Amygdala (tissue), 56 donors: ENCODE results near the gene RETSAT.
"Not testable (repeated sequence)": the region's sequence is repeated elsewhere in the genome, so short reads cannot be mapped to it uniquely, and the experiment has no call there.

Source experiments
- DNase-seq, 56 donors: peaks; one replicate each; lab custom pipeline; 2025; lab: John Stamatoyannopoulos, UW

RETSAT gene

DNA sequence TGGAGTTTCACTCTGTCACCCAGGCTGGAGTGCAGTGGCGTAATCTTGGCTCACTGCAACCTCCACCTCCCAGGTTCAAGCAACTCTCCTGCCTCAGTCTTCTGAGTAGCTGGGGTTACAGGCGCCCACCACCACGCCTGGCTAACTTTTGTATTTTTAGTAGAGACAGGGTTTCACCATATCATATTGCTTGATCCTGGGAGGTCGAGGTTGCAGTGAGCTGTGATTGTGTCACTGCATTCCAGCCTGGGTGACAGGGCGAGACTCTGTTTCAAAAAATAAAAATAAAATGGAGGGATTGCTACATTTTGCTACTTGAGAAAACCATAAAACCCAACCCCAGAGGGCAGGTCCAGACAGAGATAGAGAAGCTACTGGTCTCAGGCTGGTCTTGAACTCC lies 28.8 kb upstream of the RETSAT start:
- not testable (repeated sequence) for DNase-seq

DNA sequence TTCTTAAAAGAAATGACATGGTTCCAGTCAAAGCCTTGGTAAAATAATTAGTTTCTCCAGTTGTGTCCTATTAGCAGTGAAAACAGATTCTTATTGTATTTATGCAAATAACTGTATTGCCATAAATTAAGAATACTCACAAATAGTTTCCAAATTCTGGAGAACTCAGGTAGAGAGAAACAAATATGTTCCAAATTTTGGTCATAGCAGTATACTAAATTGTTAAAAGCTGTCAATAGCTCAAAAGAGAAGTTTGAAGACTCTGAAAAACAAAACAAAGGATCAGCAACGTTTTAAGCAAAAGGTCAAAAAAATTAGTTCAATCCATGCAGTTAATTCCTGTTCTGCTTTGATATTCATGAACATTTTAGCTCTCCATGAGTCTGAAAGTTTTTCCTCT lies 25.7 kb upstream of the RETSAT start:
- DNase-seq: no peak

GRCh38 chr2:85378257-85378656 lies 23.9 kb upstream of the RETSAT start:
- no peak for DNase-seq

DNA sequence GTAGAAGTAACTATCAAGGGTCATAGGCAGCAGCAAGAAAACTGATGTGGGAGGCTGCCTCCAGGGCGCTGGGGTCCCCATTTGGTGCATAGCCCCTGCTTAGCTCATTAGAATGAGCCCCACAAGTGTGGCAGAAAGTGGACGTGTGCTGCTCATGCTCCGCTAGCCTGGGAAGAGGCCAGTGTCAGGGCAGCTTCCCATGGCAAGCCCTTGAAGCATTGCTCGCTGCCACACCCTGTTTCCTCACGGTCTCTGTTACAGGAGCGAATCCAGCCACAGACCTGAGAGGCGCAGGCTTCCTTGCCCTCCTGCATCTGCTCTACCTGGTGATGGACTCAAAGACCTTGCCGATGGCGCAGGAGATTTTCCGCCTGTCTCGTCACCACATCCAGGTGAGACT lies 22.8 kb upstream of the RETSAT start:
- no peak for DNase-seq

DNA sequence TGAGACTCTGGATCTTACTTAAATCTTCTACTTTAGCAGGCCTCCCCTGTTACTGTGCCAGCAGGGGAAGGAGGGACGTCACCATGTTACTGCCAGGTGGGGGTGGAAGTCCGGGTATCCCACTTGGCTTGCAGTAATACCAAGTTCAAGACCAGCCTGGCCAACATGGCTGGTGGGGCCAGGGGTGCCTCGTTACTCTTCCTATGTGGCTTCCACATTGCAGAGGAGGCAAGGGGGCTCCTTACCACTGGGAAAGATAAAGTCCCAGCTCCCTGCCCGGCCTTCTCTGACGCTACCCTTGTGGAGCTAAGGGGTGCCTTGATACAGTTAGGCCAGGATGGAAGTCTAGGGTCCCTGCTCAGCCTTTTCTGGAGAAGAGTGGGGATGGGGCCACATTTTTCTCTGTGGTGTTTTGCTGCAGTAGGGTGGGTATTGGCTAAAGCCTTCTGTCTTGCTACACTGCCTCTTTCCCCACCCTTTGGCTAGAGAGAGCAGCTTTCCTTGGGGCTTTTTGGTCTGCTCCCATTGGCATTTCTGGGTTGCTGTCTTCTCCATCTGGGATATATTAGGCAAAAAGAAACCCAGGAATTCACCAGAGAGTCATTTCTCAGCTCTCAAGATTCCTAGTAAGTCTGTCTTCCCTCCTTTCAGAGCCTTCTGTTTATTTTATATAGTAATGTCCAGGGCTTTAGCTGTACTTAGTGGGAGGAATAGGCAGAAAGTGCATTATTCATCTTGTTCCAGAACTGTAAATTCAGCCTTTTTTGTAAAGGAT lies 22.1 kb upstream of the RETSAT start:
- DNase-seq: no peak

GRCh38 chr2:85371045-85371444 lies 16.7 kb upstream of the RETSAT start:
- no peak for DNase-seq

DNA sequence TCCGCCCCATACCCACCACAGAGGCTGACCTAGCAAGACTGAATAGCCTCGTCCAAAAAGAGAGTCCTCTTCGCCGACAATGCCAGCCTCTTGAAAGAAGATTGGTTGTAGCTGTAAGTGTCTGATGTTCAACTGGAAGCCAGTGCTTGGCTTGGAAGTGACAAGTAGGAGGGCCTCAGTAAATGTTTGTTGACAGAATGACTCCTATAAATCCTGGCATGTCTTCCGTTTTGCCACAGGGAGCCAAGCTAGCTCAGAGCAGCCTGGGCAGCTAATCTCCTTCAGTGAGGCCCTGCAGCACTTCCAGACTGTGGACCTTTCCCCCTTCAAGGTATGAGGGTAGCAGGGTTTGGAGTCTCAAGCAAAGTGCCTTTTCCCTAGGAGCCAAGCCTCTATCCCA lies 15.2 kb upstream of the RETSAT start:
- DNase-seq: no peak

- no peak for DNase-seq
Observed at GRCh38 chr2:85368921-85369320, 14.6 kb upstream of the RETSAT start.

- DNase-seq: no peak
Observed at GRCh38 chr2:85367180-85367579, 12.9 kb upstream of the RETSAT start.

DNA sequence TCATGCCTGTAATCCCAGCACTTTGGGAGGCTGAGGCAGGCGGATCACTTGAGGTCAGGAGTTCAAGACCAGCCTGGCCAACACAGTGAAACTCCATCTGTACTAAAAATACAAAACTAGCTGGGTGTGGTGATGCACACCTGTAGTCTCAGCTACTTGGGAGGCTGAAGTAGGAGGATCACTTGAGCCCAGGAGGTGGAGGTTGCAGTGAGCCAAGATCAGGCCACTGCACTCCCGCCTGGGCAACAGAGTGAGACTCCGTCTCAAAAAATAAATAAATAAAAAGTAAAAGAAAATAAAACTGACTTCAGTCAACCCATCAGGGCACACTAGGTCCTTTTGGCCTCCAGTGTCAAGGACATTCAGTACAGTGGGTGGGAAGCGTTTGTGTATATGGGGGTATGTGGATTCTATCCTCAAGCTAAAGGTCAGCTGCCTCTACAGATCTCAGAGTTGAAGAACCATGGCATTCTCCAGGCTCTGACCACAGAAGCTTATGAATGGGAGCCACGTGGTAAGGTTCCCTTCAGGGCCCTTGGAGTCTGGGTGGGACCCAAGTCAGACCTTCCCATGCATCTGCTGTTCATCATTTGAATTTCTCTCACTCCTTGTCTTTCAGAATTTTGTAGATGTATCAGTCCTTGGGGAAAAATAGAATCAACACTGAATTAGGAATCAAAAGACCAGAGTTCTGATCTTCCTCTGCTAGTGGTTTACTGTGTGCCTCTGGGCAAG lies 8.5 kb upstream of the RETSAT start:
- DNase-seq: not testable (repeated sequence)

GRCh38 chr2:85357736-85358135 lies 3.4 kb upstream of the RETSAT start:
- no peak for DNase-seq

GRCh38 chr2:85356186-85356585 lies 1.9 kb upstream of the RETSAT start:
- no peak for DNase-seq

DNA sequence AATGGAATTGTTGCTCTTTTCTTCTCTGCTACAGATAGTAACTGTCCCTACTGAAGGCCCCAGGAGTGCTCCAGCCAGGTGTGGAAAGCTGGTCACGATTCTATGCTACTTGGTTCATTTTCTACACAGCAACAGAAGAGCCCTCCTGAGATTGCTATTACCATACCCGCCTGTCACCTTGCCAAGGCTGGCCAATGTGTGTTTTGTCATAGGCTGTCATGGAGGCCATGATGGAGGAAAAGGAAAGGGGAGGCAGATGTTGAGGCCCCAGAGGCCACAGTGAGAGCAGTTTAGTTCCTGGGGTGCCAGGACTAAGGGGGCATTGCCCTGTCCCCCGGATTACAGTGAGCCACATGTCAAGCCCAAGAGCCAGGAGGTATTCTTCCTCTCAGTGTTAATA lies 1.2 kb upstream of the RETSAT start:
- DNase-seq: no peak

DNA sequence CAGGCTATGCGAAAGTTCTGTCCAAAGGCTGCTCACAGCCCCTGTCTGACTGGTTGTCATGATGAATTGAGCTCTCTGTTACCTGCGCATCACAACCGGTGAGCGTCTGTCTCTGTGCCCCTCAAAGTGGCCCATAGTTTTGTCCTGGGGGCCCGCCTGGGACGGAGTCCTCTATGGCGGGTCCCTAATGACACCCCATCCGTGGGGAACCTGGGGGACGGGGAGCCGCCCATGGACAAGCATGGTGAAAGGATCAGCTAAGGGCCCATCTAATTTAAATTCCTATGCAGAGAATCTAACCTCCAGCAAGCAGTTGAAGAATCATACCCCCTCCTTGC lies 714 bp upstream of the RETSAT start:
- peak in 1 of 56 donors; percentile 32 for DNase-seq

GRCh38 chr2:85353876-85354285 lies 447 bp downstream of the RETSAT start:
- DNase-seq: peak in 8 of 56 donors; percentile 16 to 48 (median 32)

GRCh38 chr2:85347599-85347998 lies 6.7 kb downstream of the RETSAT start:
- DNase-seq: no peak

- DNase-seq: no peak
Observed at GRCh38 chr2:85344356-85344954, 9.9 kb downstream of the RETSAT start.

- DNase-seq: not testable (repeated sequence)
Observed at GRCh38 chr2:85343207-85343895, 11.0 kb downstream of the RETSAT start.

DNA sequence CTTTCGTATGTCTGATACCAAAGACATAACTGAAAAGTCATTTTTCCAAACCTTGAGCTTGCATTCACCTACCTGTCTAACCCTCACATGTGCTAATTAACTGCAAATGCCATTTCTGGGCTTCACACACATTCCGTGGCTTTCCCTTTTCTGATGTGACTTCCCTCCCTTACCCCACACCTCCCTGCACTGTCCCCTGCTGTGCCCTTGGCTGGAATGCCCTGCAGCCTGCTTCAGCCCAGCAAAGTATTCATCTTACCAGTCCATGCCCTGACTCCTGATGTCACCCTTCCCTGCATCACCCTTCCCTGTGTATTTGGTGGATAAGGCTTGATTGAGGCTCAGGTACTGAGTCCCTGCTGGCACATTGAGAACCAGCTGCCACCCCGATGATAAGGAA lies 12.2 kb downstream of the RETSAT start:
- DNase-seq: no peak

GRCh38 chr2:85341269-85342029 lies 12.9 kb downstream of the RETSAT start:
- no peak for DNase-seq
